HepG2 (cell line): Measurements from ENCODE around the gene RNH1. TPM values are rescaled to one million over a fixed set of nuclear protein-coding genes. Genes with fewer than 3 reads are reported as not detected.
A peak's percentile ranks its signal among the peaks of the same experiment; 100 is the strongest.

ENCODE experiments used
- BORCS8-MEF2B ChIP-seq: sonication (generic); formaldehyde crosslinking; IDR thresholded peaks from 2 replicates; pipeline ENCODE4 v1.8.0; 2022; ENCODE audit warnings: mild to moderate bottlenecking, missing genetic modification reagents
- FOXO1 ChIP-seq: sonication (generic); formaldehyde crosslinking; IDR thresholded peaks from 2 replicates; pipeline ENCODE4 v1.4.0; 2020; ENCODE audit warnings: missing genetic modification reagents
- GABPB1 ChIP-seq: IDR thresholded peaks from 2 replicates; pipeline ENCODE4 v1.6.1; 2016; ENCODE audit warnings: mild to moderate bottlenecking, missing genetic modification reagents, moderate library complexity, missing compliant biosample characterization
- KDM2A ChIP-seq: sonication (generic); formaldehyde crosslinking; IDR thresholded peaks from 2 replicates; pipeline ENCODE4 v1.4.0; 2020; ENCODE audit warnings: low read depth, missing genetic modification reagents, borderline replicate concordance
- MED1 ChIP-seq: sonication (generic); formaldehyde crosslinking; IDR thresholded peaks from 2 replicates; pipeline ENCODE4 v1.4.0; 2020; ENCODE audit warnings: missing genetic modification reagents
- TRIM24 ChIP-seq: sonication (generic); formaldehyde crosslinking; IDR thresholded peaks from 2 replicates; pipeline ENCODE4 v1.8.0; 2022; ENCODE audit warnings: mild to moderate bottlenecking, missing genetic modification reagents
- YY1 ChIP-seq: IDR thresholded peaks from 2 replicates; pipeline ENCODE4 v1.6.1; 2011; ENCODE audit warnings: low read length, low read depth, moderate library complexity, mild to moderate bottlenecking; ENCODE audit not compliant: insufficient read depth, insufficient replicate concordance
- ZKSCAN8 ChIP-seq: IDR thresholded peaks from 2 replicates; pipeline ENCODE4 v1.6.1; 2016; ENCODE audit warnings: borderline replicate concordance, missing genetic modification reagents, missing compliant biosample characterization
- ZNF547 ChIP-seq: sonication (generic); formaldehyde crosslinking; IDR thresholded peaks from 2 replicates; pipeline ENCODE4 v1.5.1; 2020; ENCODE audit warnings: mild to moderate bottlenecking, missing genetic modification reagents
- ZNF550 ChIP-seq: sonication (generic); formaldehyde crosslinking; IDR thresholded peaks from 2 replicates; pipeline ENCODE4 v1.4.0; 2020; ENCODE audit warnings: mild to moderate bottlenecking, missing genetic modification reagents, borderline replicate concordance
- ZNF556 ChIP-seq: sonication (generic); formaldehyde crosslinking; IDR thresholded peaks from 2 replicates; pipeline ENCODE4 v1.4.0; 2020; ENCODE audit warnings: mild to moderate bottlenecking, missing genetic modification reagents, borderline replicate concordance
- ZNF614 ChIP-seq: IDR thresholded peaks from 2 replicates; pipeline ENCODE4 v1.6.1; 2018; ENCODE audit warnings: missing biosample characterization, missing genetic modification reagents, inconsistent platforms, borderline replicate concordance
- ZNF770 ChIP-seq: sonication (generic); formaldehyde crosslinking; IDR thresholded peaks from 2 replicates; pipeline ENCODE4 v1.5.0; 2020; ENCODE audit warnings: mild to moderate bottlenecking, missing genetic modification reagents
- ZNF879 ChIP-seq: sonication (generic); formaldehyde crosslinking; IDR thresholded peaks from 2 replicates; pipeline ENCODE4 v1.8.1; 2023; ENCODE audit warnings: missing genetic modification reagents
- ZSCAN22 ChIP-seq: sonication (generic); formaldehyde crosslinking; IDR thresholded peaks from 2 replicates; pipeline ENCODE4 v1.4.0; 2020; ENCODE audit warnings: mild to moderate bottlenecking, missing genetic modification reagents
- polyA plus RNA-seq, 8 experiments: library from polyadenylated mRNA; depleted of rRNA in 3 of 8; stranded (reverse) in 7 of 8; unstranded in 1 of 8; fragments of >200 nt; fragmentation: Illumina TruSeq in 4 of 8; extraction: Trizol in 4 of 8; gene quantifications; 2 replicates each; pipeline versions ENCODE4 v1.2.1 to v1.2.3, GENCODE V29; 2011 to 2016; ENCODE audit warnings: low read depth in 4 of 8, missing spikeins in 1 of 8, mixed read lengths in 1 of 8; ENCODE audit not compliant: insufficient read depth in 1 of 8
- total RNA-seq, 5 experiments: library from RNA; depleted of rRNA; stranded (reverse); fragments of >200 nt; fragmentation: Illumina TruSeq; extraction: Trizol; gene quantifications; 2 replicates each; pipeline ENCODE4 v1.2.3, GENCODE V29; 2016; ENCODE audit warnings: low read depth in 1 of 5
- TF ChIP-seq, protein P1 (sequence below): sonication (generic); formaldehyde crosslinking; IDR thresholded peaks from 2 replicates; pipeline ENCODE4 v1.5.1; 2020; ENCODE audit warnings: mild to moderate bottlenecking, missing genetic modification reagents, moderate library complexity
- TF ChIP-seq, protein P2 (sequence below): sonication (generic); formaldehyde crosslinking; IDR thresholded peaks from 2 replicates; pipeline ENCODE4 v1.5.1; 2020; ENCODE audit warnings: missing genetic modification reagents, mild to moderate bottlenecking, borderline replicate concordance
- TF ChIP-seq, protein P3 (sequence below): sonication (generic); formaldehyde crosslinking; IDR thresholded peaks from 2 replicates; pipeline ENCODE4 v1.4.0; 2020; ENCODE audit warnings: mild to moderate bottlenecking, missing genetic modification reagents

RNH1 gene
- total and polyA plus RNA-seq, 2 of the 13 experiments (the other 11 are each of a cell fraction or from before 2014, with no cell fraction given): 36.0 to 74.1 TPM

DNA sequence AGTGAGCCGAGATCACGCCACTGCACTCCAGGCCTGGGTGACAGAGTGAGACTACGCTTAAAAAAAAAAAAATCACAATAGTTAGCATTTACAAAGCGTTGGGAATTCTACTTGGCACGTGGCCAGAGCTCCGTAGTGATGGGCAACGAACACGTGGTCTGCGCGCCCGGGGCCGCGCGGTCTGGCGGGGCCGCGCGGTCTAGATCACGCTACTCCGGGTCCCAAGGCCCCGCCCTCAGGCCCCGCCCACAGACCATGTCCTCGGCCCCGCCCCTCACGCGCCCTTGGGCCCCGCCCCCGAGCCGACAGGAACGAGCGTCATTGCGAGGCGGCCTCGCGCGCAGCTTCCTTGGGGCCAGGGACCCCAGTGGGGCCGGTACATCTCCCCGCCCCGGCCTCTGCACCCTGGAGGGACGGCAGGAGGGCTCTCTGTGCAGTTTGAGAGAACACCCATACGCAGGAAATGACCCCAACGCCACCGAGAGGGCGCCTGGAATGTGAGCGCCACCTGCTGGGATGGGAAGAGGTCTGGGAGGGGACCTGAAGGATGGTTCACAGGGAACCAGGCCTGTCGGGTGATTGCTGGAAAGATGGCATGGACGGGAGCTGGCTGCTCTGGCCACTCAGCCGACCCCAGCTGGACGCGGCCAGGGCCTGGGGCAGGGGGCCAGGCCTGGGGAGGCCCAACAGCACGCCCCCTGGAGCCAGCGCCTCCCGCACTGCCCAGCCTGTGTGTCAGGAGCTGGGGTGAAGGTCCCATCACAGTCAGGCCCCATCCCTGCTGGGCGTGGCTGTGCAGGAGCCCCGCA lies 58.9 kb downstream of the RNH1 start (continued):
- TF ChIP-seq YY1 (peak; percentile 59), ZKSCAN8 (CRISPR knock-in tag) (0 out of 2 replicates have a peak, but pooled peaks have one; percentile 71), FOXO1 (CRISPR knock-in tag) (no peak), BORCS8-MEF2B (CRISPR knock-in tag) (peak; percentile 83), ZSCAN22 (CRISPR knock-in tag) (no peak), GABPB1 (CRISPR knock-in tag) (peak; percentile 86), KDM2A (CRISPR knock-in tag) (peak; percentile 93), ZNF614 (CRISPR knock-in tag) (peak; percentile 83; the same call in 1 of the 2 replicates), ZNF770 (CRISPR knock-in tag) (peak; percentile 50; the same call in 1 of the 2 replicates), MED1 (CRISPR knock-in tag) (peak; percentile 65), ZNF879 (CRISPR knock-in tag) (no peak), TRIM24 (CRISPR knock-in tag) (no peak), ZNF550 (CRISPR knock-in tag) (no peak), ZNF556 (CRISPR knock-in tag) (peak; percentile 75), ZNF547 (CRISPR knock-in tag) (peak; percentile 62; the same call in 1 of the 2 replicates)
- TF ChIP-seq, protein P1, sequence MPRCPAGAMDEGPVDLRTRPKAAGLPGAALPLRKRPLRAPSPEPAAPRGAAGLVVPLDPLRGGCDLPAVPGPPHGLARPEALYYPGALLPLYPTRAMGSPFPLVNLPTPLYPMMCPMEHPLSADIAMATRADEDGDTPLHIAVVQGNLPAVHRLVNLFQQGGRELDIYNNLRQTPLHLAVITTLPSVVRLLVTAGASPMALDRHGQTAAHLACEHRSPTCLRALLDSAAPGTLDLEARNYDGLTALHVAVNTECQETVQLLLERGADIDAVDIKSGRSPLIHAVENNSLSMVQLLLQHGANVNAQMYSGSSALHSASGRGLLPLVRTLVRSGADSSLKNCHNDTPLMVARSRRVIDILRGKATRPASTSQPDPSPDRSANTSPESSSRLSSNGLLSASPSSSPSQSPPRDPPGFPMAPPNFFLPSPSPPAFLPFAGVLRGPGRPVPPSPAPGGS (CRISPR knock-in tag): peak; percentile 61
- TF ChIP-seq, protein P2, sequence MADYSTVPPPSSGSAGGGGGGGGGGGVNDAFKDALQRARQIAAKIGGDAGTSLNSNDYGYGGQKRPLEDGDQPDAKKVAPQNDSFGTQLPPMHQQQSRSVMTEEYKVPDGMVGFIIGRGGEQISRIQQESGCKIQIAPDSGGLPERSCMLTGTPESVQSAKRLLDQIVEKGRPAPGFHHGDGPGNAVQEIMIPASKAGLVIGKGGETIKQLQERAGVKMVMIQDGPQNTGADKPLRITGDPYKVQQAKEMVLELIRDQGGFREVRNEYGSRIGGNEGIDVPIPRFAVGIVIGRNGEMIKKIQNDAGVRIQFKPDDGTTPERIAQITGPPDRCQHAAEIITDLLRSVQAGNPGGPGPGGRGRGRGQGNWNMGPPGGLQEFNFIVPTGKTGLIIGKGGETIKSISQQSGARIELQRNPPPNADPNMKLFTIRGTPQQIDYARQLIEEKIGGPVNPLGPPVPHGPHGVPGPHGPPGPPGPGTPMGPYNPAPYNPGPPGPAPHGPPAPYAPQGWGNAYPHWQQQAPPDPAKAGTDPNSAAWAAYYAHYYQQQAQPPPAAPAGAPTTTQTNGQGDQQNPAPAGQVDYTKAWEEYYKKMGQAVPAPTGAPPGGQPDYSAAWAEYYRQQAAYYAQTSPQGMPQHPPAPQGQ (CRISPR knock-in tag): no peak
- TF ChIP-seq, protein P3, sequence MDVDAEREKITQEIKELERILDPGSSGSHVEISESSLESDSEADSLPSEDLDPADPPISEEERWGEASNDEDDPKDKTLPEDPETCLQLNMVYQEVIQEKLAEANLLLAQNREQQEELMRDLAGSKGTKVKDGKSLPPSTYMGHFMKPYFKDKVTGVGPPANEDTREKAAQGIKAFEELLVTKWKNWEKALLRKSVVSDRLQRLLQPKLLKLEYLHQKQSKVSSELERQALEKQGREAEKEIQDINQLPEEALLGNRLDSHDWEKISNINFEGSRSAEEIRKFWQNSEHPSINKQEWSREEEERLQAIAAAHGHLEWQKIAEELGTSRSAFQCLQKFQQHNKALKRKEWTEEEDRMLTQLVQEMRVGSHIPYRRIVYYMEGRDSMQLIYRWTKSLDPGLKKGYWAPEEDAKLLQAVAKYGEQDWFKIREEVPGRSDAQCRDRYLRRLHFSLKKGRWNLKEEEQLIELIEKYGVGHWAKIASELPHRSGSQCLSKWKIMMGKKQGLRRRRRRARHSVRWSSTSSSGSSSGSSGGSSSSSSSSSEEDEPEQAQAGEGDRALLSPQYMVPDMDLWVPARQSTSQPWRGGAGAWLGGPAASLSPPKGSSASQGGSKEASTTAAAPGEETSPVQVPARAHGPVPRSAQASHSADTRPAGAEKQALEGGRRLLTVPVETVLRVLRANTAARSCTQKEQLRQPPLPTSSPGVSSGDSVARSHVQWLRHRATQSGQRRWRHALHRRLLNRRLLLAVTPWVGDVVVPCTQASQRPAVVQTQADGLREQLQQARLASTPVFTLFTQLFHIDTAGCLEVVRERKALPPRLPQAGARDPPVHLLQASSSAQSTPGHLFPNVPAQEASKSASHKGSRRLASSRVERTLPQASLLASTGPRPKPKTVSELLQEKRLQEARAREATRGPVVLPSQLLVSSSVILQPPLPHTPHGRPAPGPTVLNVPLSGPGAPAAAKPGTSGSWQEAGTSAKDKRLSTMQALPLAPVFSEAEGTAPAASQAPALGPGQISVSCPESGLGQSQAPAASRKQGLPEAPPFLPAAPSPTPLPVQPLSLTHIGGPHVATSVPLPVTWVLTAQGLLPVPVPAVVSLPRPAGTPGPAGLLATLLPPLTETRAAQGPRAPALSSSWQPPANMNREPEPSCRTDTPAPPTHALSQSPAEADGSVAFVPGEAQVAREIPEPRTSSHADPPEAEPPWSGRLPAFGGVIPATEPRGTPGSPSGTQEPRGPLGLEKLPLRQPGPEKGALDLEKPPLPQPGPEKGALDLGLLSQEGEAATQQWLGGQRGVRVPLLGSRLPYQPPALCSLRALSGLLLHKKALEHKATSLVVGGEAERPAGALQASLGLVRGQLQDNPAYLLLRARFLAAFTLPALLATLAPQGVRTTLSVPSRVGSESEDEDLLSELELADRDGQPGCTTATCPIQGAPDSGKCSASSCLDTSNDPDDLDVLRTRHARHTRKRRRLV (CRISPR knock-in tag): peak; percentile 94
